NT2/D1 (cell line): ENCODE measurements around the gene GPR158.
"Not testable (repeated sequence)": the region's sequence is repeated elsewhere in the genome, so short reads cannot be mapped to it uniquely, and the experiment has no call there.

Experiments used
- DNase-seq: peaks from one replicate; pipeline ENCODE4 v3.0.0-alpha.2; 2011; ENCODE audit warnings: low read depth, low spot score
- H3K27me3 ChIP-seq: 2 replicates; pipeline ENCODE4 v1.6.0; 2011; ENCODE audit warnings: mild to moderate bottlenecking; ENCODE audit not compliant: insufficient read length, insufficient read depth
- H3K36me3 ChIP-seq: 2 replicates; pipeline ENCODE4 v1.6.1; 2011; ENCODE audit warnings: mild to moderate bottlenecking, low read length, mixed read lengths; ENCODE audit not compliant: insufficient read depth, insufficient read length
- H3K4me1 ChIP-seq: 2 replicates; pipeline ENCODE4 v1.5.1; 2011; ENCODE audit not compliant: insufficient read depth, insufficient read length
- H3K4me3 ChIP-seq: 2 replicates; pipeline ENCODE4 v1.5.1; 2011; ENCODE audit warnings: low read depth; ENCODE audit not compliant: insufficient read length
- H3K9ac ChIP-seq: 2 replicates; pipeline ENCODE4 v1.6.0; 2011; ENCODE audit warnings: low read depth; ENCODE audit not compliant: insufficient read length
- H3K9me3 ChIP-seq: 2 replicates; pipeline ENCODE4 v1.5.1; 2011; ENCODE audit warnings: mild to moderate bottlenecking, low read length; ENCODE audit not compliant: insufficient read depth
- SUZ12 ChIP-seq: IDR thresholded peaks from 2 replicates; pipeline ENCODE4 v1.6.1; 2011; ENCODE audit not compliant: insufficient read length, insufficient read depth; ENCODE audit errors: extremely low read depth
- YY1 ChIP-seq: IDR thresholded peaks from 2 replicates; pipeline ENCODE4 v1.6.1; 2011; ENCODE audit not compliant: insufficient read length, insufficient read depth
- ZNF274 ChIP-seq: IDR thresholded peaks from 2 replicates; pipeline ENCODE4 v1.6.1; 2011; ENCODE audit warnings: mild to moderate bottlenecking, low read depth, low read length

The GPR158 gene

GRCh38 chr10:25304606-25305005 lies 129.8 kb downstream of the GPR158 start:
- H3K4me3 ChIP-seq: no peak overlapping the region
- TF ChIP-seq SUZ12 (no peak), YY1 (no peak), ZNF274 (no peak)
- no peaks in the 10 kb centered on the region for H3K27me3 ChIP-seq
- H3K9ac ChIP-seq: no peak overlapping the region
- no peaks in the 10 kb centered on the region for H3K4me1 ChIP-seq
- no peak for DNase-seq
- no peaks in the 10 kb centered on the region for H3K36me3 ChIP-seq
- H3K9me3 ChIP-seq: peaks cover 12% of the 10 kb centered on the region

- DNase-seq: no peak
- Histone ChIP-seq H3K4me1 (no peaks in the 10 kb centered on the region), H3K36me3 (no peaks in the 10 kb centered on the region), H3K4me3 (no peak overlapping the region), H3K27me3 (no peaks in the 10 kb centered on the region), H3K9me3 (peaks cover 12% of the 10 kb centered on the region), H3K9ac (no peak overlapping the region)
- no peak for TF ChIP-seq YY1
- no peak for TF ChIP-seq ZNF274
- no peak for TF ChIP-seq SUZ12
These were observed 131.6 kb downstream of the GPR158 start for GRCh38 chr10:25306386-25306785.

DNA sequence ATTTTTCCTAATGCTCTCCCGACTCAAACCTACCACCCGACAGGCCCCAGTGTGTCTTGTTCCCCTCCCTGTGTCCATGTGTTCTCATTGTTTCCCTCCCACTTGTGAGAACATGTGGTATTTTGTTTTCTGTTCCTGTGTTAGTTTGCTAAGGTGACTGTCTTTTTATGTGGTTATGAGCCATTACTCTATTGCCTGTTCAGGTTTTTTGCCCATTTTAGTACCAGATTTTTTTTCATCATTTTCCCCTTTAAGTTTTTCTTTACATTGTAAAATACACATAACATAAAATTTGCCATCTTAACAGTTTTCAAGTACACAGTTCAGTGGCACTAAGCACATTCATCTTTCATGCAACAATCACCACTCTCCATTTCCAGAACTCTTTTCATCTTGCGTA lies 133.5 kb downstream of the GPR158 start:
- TF ChIP-seq SUZ12: no peak
- no peak for TF ChIP-seq ZNF274
- TF ChIP-seq YY1: no peak

GRCh38 chr10:25317596-25318211 lies 142.9 kb downstream of the GPR158 start:
- H3K9ac ChIP-seq, H3K36me3 ChIP-seq, H3K27me3 ChIP-seq, H3K4me3 ChIP-seq, H3K9me3 ChIP-seq, H3K4me1 ChIP-seq, DNase-seq: not testable (repeated sequence)

More for the DNA sequence above, 133.5 kb downstream of the GPR158 start:
- Histone ChIP-seq H3K4me3 (no peak overlapping the region), H3K4me1 (no peaks in the 10 kb centered on the region), H3K27me3 (no peaks in the 10 kb centered on the region), H3K9me3 (peaks cover 12% of the 10 kb centered on the region), H3K36me3 (no peaks in the 10 kb centered on the region), H3K9ac (no peak overlapping the region)
- DNase-seq: no peak

DNA sequence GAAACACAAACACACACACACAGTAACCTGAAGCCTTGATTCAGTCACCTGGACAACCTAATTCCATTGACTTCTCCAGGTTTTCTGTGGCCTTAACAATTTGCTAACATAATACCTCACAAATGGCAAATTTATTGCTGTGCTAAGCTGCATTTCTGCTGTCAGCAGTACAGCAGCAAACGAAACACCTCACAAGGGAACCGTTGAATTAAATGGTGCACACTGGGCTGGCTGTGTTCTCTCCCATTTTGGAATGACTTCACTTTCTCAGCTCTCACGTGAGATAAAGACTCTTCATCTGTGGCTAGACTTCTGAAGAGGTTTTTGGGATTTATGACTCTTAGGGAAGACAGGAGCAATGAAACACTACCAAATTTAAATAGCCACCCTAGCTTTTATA lies 152.5 kb downstream of the GPR158 start:
- H3K9me3 ChIP-seq: no peaks in the 10 kb centered on the region
- H3K4me3 ChIP-seq: no peak overlapping the region
- no peak overlapping the region for H3K9ac ChIP-seq
- TF ChIP-seq YY1 (no peak), ZNF274 (no peak), SUZ12 (no peak)
- no peaks in the 10 kb centered on the region for H3K27me3 ChIP-seq
- no peaks in the 10 kb centered on the region for H3K4me1 ChIP-seq
- H3K36me3 ChIP-seq: no peaks in the 10 kb centered on the region
- no peak for DNase-seq

GRCh38 chr10:25328361-25328760 lies 153.6 kb downstream of the GPR158 start:
- H3K27me3 ChIP-seq: no peaks in the 10 kb centered on the region
- TF ChIP-seq SUZ12: no peak
- no peak for TF ChIP-seq ZNF274
- no peak for TF ChIP-seq YY1
- H3K9ac ChIP-seq: no peak overlapping the region
- no peaks in the 10 kb centered on the region for H3K4me1 ChIP-seq
- no peaks in the 10 kb centered on the region for H3K36me3 ChIP-seq
- no peak overlapping the region for H3K4me3 ChIP-seq
- no peaks in the 10 kb centered on the region for H3K9me3 ChIP-seq
- no peak for DNase-seq

- DNase-seq, H3K9ac ChIP-seq, H3K9me3 ChIP-seq, H3K4me3 ChIP-seq, H3K36me3 ChIP-seq, H3K4me1 ChIP-seq, H3K27me3 ChIP-seq: not testable (repeated sequence)
These were observed 154.8 kb downstream of the GPR158 start for GRCh38 chr10:25329587-25329986.

- Histone ChIP-seq H3K4me1 (no peaks in the 10 kb centered on the region), H3K9ac (no peak overlapping the region), H3K36me3 (no peaks in the 10 kb centered on the region), H3K27me3 (no peaks in the 10 kb centered on the region), H3K4me3 (no peak overlapping the region), H3K9me3 (no peaks in the 10 kb centered on the region)
- TF ChIP-seq ZNF274: no peak
- no peak for TF ChIP-seq SUZ12
- no peak for TF ChIP-seq YY1
- no peak for DNase-seq
These were observed 159.6 kb downstream of the GPR158 start for GRCh38 chr10:25334445-25334844.
